A549 treated with DMSO at 1 μM for 4 hours (cell line): ENCODE results near the gene NCKAP1. TPM values are rescaled to one million over a fixed set of nuclear protein-coding genes. Genes with fewer than 3 reads are reported as not detected.

Experiments used
- total RNA-seq: library from RNA; stranded (reverse); fragments of 200-300 nt; extraction: Qiagen RNA extraction; gene quantifications from 5 replicates; pipeline ENCODE4 v1.2.3, GENCODE V29; 2022; ENCODE audit warnings: low read depth

NCKAP1 gene, protein sequence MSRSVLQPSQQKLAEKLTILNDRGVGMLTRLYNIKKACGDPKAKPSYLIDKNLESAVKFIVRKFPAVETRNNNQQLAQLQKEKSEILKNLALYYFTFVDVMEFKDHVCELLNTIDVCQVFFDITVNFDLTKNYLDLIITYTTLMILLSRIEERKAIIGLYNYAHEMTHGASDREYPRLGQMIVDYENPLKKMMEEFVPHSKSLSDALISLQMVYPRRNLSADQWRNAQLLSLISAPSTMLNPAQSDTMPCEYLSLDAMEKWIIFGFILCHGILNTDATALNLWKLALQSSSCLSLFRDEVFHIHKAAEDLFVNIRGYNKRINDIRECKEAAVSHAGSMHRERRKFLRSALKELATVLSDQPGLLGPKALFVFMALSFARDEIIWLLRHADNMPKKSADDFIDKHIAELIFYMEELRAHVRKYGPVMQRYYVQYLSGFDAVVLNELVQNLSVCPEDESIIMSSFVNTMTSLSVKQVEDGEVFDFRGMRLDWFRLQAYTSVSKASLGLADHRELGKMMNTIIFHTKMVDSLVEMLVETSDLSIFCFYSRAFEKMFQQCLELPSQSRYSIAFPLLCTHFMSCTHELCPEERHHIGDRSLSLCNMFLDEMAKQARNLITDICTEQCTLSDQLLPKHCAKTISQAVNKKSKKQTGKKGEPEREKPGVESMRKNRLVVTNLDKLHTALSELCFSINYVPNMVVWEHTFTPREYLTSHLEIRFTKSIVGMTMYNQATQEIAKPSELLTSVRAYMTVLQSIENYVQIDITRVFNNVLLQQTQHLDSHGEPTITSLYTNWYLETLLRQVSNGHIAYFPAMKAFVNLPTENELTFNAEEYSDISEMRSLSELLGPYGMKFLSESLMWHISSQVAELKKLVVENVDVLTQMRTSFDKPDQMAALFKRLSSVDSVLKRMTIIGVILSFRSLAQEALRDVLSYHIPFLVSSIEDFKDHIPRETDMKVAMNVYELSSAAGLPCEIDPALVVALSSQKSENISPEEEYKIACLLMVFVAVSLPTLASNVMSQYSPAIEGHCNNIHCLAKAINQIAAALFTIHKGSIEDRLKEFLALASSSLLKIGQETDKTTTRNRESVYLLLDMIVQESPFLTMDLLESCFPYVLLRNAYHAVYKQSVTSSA
- 84.4 to 113 TPM (median 102 TPM) in 5 replicates for total RNA-seq

DNA sequence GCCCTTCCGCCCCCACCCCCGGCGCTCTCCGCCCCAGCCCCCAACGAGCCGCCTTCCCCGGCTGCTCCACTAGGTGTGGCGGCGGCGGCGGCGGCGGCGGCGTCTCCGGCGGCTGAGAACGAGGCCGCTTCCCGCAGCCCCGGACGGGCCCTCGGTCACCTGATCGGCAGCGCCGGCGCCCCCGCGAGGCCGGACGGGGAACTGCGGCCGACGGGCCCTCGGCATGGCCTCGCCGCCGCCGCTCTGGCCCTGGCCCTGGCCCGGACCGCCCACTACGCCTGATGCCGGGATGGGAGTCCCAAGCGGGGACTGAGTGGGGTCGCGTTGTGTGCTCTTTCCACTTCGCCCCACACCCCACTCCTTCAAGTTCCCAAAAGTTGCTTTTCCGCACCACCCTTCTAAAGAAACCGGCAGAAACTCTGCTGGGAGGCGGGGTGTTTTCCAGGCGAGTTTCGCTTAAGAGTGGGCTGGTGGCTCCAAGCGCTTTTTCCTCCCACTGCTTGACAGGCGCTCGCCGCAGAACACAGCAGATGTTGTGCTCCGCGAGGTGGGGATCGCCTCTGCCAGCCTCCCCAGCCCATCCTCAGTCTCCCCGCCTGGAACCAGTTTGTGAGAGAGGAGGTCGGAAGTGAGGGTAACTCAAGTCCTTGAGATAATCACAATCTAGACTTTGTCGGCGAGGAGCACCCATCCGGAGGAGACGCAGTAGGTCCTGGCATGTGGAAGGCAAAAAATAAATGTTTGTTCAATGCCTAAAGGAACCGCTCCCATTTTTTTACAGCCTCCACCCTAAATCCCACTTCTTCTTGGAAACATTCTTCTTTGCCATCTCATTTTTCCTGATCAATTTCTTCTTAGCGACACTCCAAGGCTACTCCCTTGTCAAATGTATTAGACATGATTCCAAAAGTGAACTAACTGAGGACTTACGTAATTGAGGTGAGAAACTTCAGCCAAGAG is at the start of gene NCKAP1:
NCKAP1 (minus strand) TSS at position 117 of the 960 bp plus-strand sequence. CDS start 358 bp downstream, outside the sequence.

DNA sequence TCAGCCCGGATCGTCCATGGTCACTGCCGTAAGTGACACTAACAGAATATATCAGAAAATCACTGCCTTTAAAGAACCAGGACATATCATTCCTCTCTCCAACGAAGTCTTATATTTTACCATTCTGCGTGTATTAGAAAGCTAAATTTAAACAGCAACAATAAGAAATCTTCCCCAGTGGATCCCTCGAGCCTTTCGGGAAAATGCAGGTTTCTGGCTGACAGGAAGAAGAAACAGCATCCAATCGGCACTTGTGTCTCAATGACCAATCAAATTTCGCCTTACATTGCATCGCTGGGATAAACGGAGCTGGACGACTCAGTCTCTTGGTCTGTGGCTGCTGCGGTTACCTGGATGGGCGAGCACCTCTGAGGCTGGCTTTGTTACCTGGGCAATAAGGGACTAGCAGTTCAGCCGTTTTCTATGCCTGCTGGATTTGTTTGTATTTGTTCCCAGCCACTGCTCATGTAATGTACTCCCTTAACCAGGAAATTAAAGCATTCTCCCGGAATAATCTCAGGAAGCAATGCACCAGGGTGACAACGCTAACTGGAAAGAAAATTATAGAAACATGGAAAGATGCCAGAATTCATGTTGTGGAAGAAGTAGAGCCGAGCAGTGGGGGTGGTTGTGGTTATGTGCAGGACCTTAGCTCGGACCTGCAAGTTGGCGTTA is 40.3 kb upstream of the NCKAP1 start, which contains the start of gene DUSP19:
DUSP19 (plus strand) TSS at position 284 of the 675 bp plus-strand sequence; CDS start at position 471, 187 bp downstream.

DNA sequence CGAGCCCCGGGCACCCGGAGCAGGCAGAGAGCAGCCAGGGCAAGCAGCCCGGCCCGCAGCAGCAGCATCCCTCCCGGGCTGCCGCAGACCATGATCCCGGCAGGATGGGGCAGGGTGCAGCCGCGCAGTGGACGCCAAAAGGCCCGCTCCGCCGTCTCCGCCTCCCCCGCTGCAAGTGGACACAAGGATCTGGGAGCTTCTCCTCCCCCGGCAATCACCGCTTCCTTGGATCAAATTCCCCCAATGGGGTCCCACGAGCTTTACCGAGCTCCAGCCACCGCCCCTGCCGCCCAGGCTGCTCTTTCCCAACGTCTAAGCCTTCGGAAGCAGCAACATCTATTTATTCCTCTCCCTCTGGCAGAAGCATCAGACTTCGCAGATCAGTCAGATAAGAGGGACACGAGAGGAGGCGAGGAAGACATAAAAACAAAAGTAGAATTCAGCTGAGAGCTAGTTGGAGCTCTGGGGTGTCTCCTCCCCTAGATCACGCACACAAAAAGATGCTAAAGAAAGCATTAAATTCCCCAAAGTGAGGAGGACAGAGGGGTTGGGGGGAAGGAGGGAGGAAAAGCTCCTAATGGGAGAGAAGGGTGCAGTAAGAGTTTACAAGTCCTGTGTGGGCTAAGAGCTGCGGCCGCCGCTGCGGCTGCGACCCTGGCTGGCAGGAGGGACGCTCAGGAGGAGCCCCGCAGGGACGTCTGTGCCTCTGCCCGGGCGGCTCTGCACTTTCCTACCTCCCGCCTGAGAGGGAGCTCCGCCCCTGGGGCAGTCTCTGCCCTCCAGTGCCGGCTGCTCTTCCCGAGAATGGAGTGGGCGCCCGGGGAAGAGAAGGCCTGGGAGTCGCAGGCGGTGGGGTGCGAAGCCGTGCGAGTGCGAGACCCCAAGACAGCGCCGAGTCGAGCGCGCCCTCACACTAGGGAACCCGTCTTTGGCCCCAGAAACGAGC is 171.5 kb downstream of the NCKAP1 start, which contains the start of gene FRZB:
FRZB (minus strand) TSS at position 177 of the 946 bp plus-strand sequence; CDS start at position 92, 85 bp downstream.

Other genes starting within 250 kb of the NCKAP1 start
- gene FRZB, start 171.8 kb downstream of the NCKAP1 start, total RNA-seq = 0.07 to 0.09 TPM in 2 of 5 replicates, not detected in the others
- 0.41 to 1.1 TPM (median 0.61 TPM) in 5 replicates for gene DUSP19, start 40.3 kb upstream of the NCKAP1 start, total RNA-seq
- gene NUP35, start 86.0 kb upstream of the NCKAP1 start, total RNA-seq = 35.3 to 40.9 TPM (median 37.4 TPM) in 5 replicates